GM12874 (cell line): ENCODE results near the gene RBMY1B.
"Not testable (repeated sequence)": the region's sequence is repeated elsewhere in the genome, so short reads cannot be mapped to it uniquely, and the experiment has no call there.

Source experiments
- CTCF ChIP-seq: IDR thresholded peaks from 2 replicates; pipeline ENCODE4 v1.5.1; 2011; ENCODE audit warnings: low read depth, mild to moderate bottlenecking, control low read depth, low read length, moderate library complexity; ENCODE audit not compliant: insufficient read depth

Gene RBMY1B

GRCh38 chrY:21511038-21511437 is at the start of gene RBMY1B:
Gene RBMY1B, plus strand, starts transcription at chrY:21511338. Its CDS starts 2,013 bp downstream, at chrY:21513351.
- TF ChIP-seq CTCF, result not testable (repeated sequence)

GRCh38 chrY:21482967-21483366 is 28.2 kb upstream of the RBMY1B start:
- no peak for TF ChIP-seq CTCF

GRCh38 chrY:21534579-21534978 is 23.4 kb downstream of the RBMY1B start, which contains the start of gene RBMY1A1:
Gene RBMY1A1, plus strand, starts transcription at chrY:21534879. Its CDS starts 2,013 bp downstream, at chrY:21536892.
- TF ChIP-seq CTCF, result not testable (repeated sequence)
